ENCODE measurements around the gene NFKBIE.

DNA sequence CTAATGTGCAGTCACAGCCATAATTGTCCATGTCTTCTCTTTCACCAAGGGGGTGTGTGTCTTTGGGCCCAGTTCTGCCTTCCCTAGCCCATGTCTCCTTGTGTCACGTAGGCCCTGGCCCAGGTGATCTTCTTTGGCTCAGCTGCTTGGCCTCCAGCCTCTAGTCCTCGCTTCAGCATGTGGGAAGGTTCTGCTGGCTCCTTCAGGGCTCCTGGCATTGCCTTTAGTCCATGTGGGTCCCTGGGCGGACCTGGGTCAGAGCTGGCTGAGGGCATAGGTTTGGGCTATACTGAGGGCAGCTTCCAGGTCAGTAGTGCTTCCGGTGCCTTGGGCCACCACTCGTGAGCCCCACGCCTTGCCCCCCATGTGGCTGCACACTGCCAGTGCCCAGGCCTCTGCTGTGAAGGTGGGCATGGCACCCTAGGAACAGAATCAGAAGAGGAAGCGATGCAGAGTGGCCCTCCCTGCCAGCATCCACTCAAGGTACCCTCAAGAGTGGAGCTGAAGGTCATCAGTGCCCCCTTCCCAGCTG is 35.0 kb upstream of the NFKBIE start:
- TF ChIP-seq JUN (IDR thresholded peaks at IDR 0.05; ENCODE audit: borderline replicate concordance, low read depth, low read length) = no peak
- no peak for TF ChIP-seq JUN (CRISPR knock-in tag; IDR thresholded peaks at IDR 0.05; ENCODE audit: borderline replicate concordance)
- no peak for TF ChIP-seq TGIF2 (CRISPR knock-in tag; IDR thresholded peaks at IDR 0.05)
- no peak for TF ChIP-seq CHD4 (IDR thresholded peaks at IDR 0.05; ENCODE audit: insufficient read depth, insufficient replicate concordance, low read depth, low read length, poor library complexity, severe bottlenecking)
- TF ChIP-seq ZNF224 (CRISPR knock-in tag; IDR thresholded peaks at IDR 0.05) = no peak
- TF ChIP-seq, protein P1, sequence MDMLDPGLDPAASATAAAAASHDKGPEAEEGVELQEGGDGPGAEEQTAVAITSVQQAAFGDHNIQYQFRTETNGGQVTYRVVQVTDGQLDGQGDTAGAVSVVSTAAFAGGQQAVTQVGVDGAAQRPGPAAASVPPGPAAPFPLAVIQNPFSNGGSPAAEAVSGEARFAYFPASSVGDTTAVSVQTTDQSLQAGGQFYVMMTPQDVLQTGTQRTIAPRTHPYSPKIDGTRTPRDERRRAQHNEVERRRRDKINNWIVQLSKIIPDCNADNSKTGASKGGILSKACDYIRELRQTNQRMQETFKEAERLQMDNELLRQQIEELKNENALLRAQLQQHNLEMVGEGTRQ (CRISPR knock-in tag; IDR thresholded peaks at IDR 0.05) = no peak
